Vagina (tissue), 2 donors: ENCODE results near the gene DNAI2. TPM values are rescaled to one million over a fixed set of nuclear protein-coding genes. Genes with fewer than 3 reads are reported as not detected.
A peak's percentile ranks its signal among the peaks of the same experiment; 100 is the strongest.

Experiments used
- DNase-seq, 2 donors: peaks; one replicate each; pipeline ENCODE4 v3.0.0-alpha.2; 2017; ENCODE audit errors: extremely low spot score in 2 of 2
- H3K27ac ChIP-seq: fragments of 200-600 bp; sonication (generic); one replicate; pipeline ENCODE4 v1.5.1; 2019
- H3K27me3 ChIP-seq: fragments of 200-600 bp; sonication (generic); one replicate; pipeline ENCODE4 v1.5.1; 2019
- H3K36me3 ChIP-seq, 2 donors: fragments of 200-600 bp; sonication (generic); one replicate each; pipeline ENCODE4 v1.5.1; 2017 to 2019
- H3K4me1 ChIP-seq: fragments of 200-600 bp; sonication (generic); one replicate; pipeline ENCODE4 v1.5.1; 2019
- H3K4me3 ChIP-seq, 2 donors: fragments of 200-600 bp; sonication (generic); 1 replicate in 1 of 2; 2 replicates in 1 of 2; pipeline ENCODE4 v1.5.1; 2016 to 2019
- H3K9me3 ChIP-seq: fragments of 200-600 bp; sonication (generic); one replicate; pipeline ENCODE4 v1.5.1; 2019
- POLR2A ChIP-seq, 2 donors: fragments of 450-650 bp; IDR thresholded peaks; one replicate each; pipeline ENCODE4 v1.6.1; 2017; ENCODE audit warnings: antibody characterized with exemption in 2 of 2, mild to moderate bottlenecking in 2 of 2, moderate library complexity in 2 of 2
- POLR2AphosphoS5 ChIP-seq, 2 donors: sonication (generic); formaldehyde crosslinking; IDR thresholded peaks; one replicate each; pipeline ENCODE4 v1.9.0; 2017; ENCODE audit warnings: antibody characterized with exemption in 2 of 2, mild to moderate bottlenecking in 2 of 2, low read depth in 1 of 2; ENCODE audit not compliant: insufficient read depth in 1 of 2
- intact Hi-C: fragments of 100-400 bp; cut with DNase I; formaldehyde crosslinking; loops from one replicate; pipeline ENCODE4 v1.15.1; 2023
- total RNA-seq: library from RNA; depleted of rRNA; stranded (reverse); fragments of >200 nt; gene quantifications from one replicate; pipeline ENCODE4 v1.2.3, GENCODE V29; 2016
- TF ChIP-seq, protein P1 (sequence below), 3 experiments: fragments of 450-650 bp in 2 of 3; fragments of 200-600 bp in 1 of 3; sonication (generic) in 1 of 3; IDR thresholded peaks; one replicate each; pipeline ENCODE4 v1.5.1; 2017 to 2019; ENCODE audit warnings: antibody characterized with exemption in 3 of 3, mild to moderate bottlenecking in 2 of 3, moderate library complexity in 2 of 3

The DNAI2 gene
- total RNA-seq, 1 donor from 2014 or later: not detected

DNA sequence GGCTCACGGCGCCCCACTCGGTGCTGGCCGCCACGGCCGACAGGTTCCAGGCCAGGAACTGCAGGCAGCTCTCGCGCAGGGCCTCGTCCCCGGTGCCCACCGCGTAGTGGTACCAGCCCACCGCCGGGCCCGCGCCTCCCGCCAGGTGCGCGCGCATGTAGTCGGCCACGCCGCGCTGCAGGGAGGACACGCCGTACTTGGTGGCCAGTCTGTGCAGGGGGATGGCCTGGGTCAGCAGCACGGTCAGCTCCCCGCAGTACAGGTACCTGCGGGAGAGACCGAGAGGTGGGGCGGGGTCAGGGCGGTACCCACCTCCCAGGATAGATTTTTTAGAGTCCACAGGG lies 83.4 kb downstream of the DNAI2 start:
- H3K27me3 ChIP-seq: no peaks in the 10 kb centered on the region
- peaks cover 24% of the 10 kb centered on the region for H3K4me1 ChIP-seq
- no peak for TF ChIP-seq POLR2A (IDR thresholded peaks at IDR 0.05)
- TF ChIP-seq POLR2AphosphoS5 (IDR thresholded peaks at IDR 0.05; ENCODE audit: insufficient read depth in 1 of 2, low read depth in 1 of 2): no peak
- TF ChIP-seq, protein P1, sequence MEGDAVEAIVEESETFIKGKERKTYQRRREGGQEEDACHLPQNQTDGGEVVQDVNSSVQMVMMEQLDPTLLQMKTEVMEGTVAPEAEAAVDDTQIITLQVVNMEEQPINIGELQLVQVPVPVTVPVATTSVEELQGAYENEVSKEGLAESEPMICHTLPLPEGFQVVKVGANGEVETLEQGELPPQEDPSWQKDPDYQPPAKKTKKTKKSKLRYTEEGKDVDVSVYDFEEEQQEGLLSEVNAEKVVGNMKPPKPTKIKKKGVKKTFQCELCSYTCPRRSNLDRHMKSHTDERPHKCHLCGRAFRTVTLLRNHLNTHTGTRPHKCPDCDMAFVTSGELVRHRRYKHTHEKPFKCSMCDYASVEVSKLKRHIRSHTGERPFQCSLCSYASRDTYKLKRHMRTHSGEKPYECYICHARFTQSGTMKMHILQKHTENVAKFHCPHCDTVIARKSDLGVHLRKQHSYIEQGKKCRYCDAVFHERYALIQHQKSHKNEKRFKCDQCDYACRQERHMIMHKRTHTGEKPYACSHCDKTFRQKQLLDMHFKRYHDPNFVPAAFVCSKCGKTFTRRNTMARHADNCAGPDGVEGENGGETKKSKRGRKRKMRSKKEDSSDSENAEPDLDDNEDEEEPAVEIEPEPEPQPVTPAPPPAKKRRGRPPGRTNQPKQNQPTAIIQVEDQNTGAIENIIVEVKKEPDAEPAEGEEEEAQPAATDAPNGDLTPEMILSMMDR (IDR thresholded peaks at IDR 0.05): no peak
- peak overlapping the region; percentile 19 to 23 for H3K4me3 ChIP-seq
- DNase-seq: no peak
- no peak overlapping the region for H3K27ac ChIP-seq
- H3K9me3 ChIP-seq: no peaks in the 10 kb centered on the region
- intact Hi-C loops: no loop called here
- no peaks in the 10 kb centered on the region for H3K36me3 ChIP-seq

DNA sequence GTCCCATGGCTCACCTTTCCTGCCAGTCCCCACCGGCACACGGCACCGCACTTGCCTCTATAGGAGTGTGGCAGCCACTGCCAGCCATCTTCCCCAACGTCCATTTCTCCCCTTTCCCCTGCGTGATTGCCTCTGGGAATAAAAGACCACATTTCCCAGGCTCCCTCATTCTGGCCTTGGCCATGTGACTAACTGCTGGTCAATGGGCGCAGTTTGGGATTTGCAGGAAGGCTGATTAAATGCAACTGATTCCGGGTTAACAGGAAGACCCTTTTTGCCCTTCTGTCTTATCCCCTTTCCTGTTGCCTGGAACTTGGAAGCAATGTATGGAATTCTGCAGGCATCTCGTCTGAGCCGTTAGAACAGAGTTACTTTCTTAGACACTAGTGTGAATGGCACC lies 84.7 kb downstream of the DNAI2 start:
- TF ChIP-seq POLR2AphosphoS5 (IDR thresholded peaks at IDR 0.05; ENCODE audit: insufficient read depth in 1 of 2, low read depth in 1 of 2): no peak
- TF ChIP-seq POLR2A (IDR thresholded peaks at IDR 0.05): no peak
- TF ChIP-seq, protein P1 (IDR thresholded peaks at IDR 0.05): no peak
- DNase-seq: no peak
- no peaks in the 10 kb centered on the region for H3K9me3 ChIP-seq

GRCh38 chr17:74359916-74360315 lies 85.9 kb downstream of the DNAI2 start:
- no peak for DNase-seq
- no peak overlapping the region for H3K27ac ChIP-seq
- peaks cover 24% of the 10 kb centered on the region for H3K4me1 ChIP-seq
- H3K9me3 ChIP-seq: no peaks in the 10 kb centered on the region
- intact Hi-C loops: loop anchor here (5.0 to 10.0 kb wide), 2 partner anchors 55 to 148 kb away; partner anchors contain the start of gene TTYH2
- no peaks in the 10 kb centered on the region for H3K36me3 ChIP-seq
- no peak overlapping the region for H3K4me3 ChIP-seq
- no peaks in the 10 kb centered on the region for H3K27me3 ChIP-seq
- TF ChIP-seq, protein P1 (IDR thresholded peaks at IDR 0.05): no peak
- TF ChIP-seq POLR2A (IDR thresholded peaks at IDR 0.05) (no peak), POLR2AphosphoS5 (IDR thresholded peaks at IDR 0.05; ENCODE audit: insufficient read depth in 1 of 2, low read depth in 1 of 2) (no peak)

More for the DNA sequence above, 84.7 kb downstream of the DNAI2 start:
- Histone ChIP-seq H3K4me1 (peaks cover 24% of the 10 kb centered on the region), H3K4me3 (no peak overlapping the region), H3K36me3 (no peaks in the 10 kb centered on the region), H3K27ac (no peak overlapping the region), H3K27me3 (no peaks in the 10 kb centered on the region)
- intact Hi-C loops: no loop called here

DNA sequence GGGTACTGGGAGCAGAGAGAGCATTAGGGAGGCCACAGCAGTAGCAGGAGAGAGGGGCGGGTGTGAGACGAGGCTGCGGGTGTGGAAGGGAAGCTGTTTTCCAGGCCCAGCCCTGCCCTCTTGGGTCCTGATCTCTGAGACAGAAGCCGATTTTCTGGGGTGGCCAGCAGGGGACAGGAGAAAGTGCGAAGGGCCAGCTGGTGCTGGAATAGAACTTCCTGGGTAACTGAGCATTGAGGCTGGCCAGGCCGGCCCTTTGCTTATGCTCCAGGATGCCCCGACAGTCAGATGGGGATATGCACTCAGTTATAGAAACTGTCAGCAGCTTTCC lies 86.8 kb downstream of the DNAI2 start:
- no peak overlapping the region for H3K4me3 ChIP-seq
- no peaks in the 10 kb centered on the region for H3K27me3 ChIP-seq
- intact Hi-C loops: loop anchor here (5.0 to 10.0 kb wide), 2 partner anchors 56 to 149 kb away; partner anchors contain the start of gene TTYH2
- no peaks in the 10 kb centered on the region for H3K36me3 ChIP-seq
- H3K9me3 ChIP-seq: no peaks in the 10 kb centered on the region
- TF ChIP-seq POLR2AphosphoS5 (IDR thresholded peaks at IDR 0.05; ENCODE audit: insufficient read depth in 1 of 2, low read depth in 1 of 2) (no peak), POLR2A (IDR thresholded peaks at IDR 0.05) (no peak)
- TF ChIP-seq, protein P1 (IDR thresholded peaks at IDR 0.05): no peak
- no peak overlapping the region for H3K27ac ChIP-seq
- peaks cover 24% of the 10 kb centered on the region for H3K4me1 ChIP-seq
- no peak for DNase-seq

DNA sequence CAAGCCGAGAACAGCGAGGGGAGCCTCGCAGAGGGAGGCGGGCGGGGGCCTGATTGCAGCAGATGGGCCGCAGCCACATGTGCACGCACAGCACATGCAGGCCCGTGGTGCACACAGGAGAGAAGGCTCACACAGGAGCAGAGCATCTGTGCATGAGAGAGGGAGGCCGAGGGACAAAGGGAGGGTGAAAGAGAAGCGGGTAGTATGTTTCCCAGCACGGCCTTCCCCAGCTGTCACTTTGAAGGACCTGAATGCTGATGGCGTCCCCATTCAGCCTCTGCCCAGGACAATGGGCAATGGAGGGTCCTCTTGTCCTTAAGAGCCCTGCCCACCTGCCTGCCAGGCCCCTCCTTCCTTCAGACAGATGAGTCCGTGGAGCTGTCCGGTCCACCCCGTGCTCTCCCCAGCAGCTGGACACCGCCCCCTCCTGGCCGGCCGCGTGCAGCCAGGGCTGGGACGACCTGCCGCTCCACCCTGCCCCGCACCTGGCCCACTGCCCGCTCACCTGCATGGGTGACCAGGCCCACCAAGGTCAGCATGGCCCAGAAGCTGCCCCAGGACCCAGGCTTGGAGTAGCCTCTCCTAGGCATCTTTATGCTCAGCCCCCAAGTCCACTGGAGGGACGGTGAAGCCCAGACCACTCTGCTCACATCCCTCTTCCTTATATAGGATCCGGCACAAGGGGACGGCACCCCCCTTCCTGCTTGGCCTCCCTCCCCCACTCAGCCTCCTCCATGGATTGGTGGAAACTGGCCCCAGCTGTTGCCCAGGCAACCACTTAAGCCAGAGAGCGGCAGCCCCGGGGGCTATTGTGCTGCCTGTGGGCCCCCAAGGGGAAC lies 87.4 kb downstream of the DNAI2 start, which contains the start of gene BTBD17:
Gene BTBD17 (minus strand): TSS at position 639 of the 839 bp plus-strand sequence. CDS start 49 bp downstream, at position 590.
- intact Hi-C loops: loop anchor here (5.0 to 10.0 kb wide), 2 partner anchors 57 to 149 kb away; partner anchors contain the start of gene TTYH2
- Histone ChIP-seq H3K4me3 (no peak within 1 kb of the TSS), H3K36me3 (no peaks in the 10 kb centered on the region), H3K4me1 (peaks cover 24% of the 10 kb centered on the region), H3K9me3 (no peaks in the 10 kb centered on the region), H3K27ac (no peak within 1 kb of the TSS), H3K27me3 (no peaks in the 10 kb centered on the region)
- DNase-seq: no peak
- TF ChIP-seq, protein P1 (IDR thresholded peaks at IDR 0.05): peak; percentile 10 to 64 (median 49)
- no peak for TF ChIP-seq POLR2A (IDR thresholded peaks at IDR 0.05)
